OCI-LY3 (cell line): Measurements from ENCODE around the gene MIR17HG.

ENCODE experiments used
- CTCF ChIP-seq: fragments of 200-600, 300-600 bp; sonication (generic); IDR thresholded peaks from 2 replicates; pipeline ENCODE4 v1.5.1; 2014; ENCODE audit warnings: antibody characterized with exemption, low read length, low read depth
- EZH2phosphoT487 ChIP-seq: fragments of 200-600 bp; shearing (Covaris generic); IDR thresholded peaks from 2 replicates; pipeline ENCODE4 v1.6.1; 2018; ENCODE audit warnings: antibody characterized with exemption, mixed run types, low read depth

- TF ChIP-seq CTCF (no peak), EZH2phosphoT487 (no peak)
These were observed 14.3 kb downstream of the MIR17HG start for GRCh38 chr13:91361755-91362271.
